Measurements from ENCODE around the gene TIMM10. TPM values are rescaled to one million over a fixed set of nuclear protein-coding genes. Genes with fewer than 3 reads are reported as not detected.
A peak's percentile ranks its signal among the peaks of the same experiment; 100 is the strongest.

TIMM10 gene
- total RNA-seq, 4 donors from 2014 or later = 23.5 to 29.0 (median 27.9) TPM

DNA sequence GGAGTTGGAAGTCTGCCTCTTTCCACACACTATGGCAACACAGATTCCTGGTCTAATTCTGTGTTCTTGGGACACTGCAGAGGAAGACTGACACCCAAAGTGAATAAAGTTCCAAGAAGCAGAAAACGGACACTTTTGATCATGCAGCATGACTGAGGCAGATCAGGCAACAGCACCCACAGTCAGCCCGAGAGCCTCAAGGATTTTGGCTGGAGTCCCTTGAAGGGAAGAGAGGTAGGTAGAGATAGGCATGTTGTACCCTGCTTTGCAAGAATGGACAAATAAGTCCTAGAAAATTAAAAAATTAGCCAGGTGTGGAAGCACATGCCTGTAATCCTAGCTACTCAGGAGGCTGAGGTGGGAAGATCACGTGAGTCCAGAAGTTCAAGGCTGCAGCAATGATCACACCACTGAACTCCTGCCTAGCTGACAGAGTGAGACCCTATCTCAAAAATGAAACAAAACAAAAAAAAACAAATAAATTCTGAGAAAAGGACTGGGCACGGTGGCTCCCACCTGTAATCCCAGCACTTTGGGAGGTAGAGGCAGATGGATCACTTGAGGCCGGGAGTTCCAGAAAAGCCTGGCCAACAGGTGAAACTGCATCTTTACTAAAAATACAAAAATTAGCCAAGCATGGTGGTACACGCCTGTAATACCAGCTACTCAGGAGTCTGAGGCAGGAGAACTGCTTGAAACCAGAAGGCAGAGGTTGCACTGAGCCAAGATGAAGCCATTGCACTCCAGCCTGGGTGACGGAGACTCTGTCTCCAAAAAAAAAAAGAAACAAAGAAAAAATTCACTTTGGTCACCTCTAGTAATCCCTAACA, 22.0 kb downstream of the TIMM10 start:
- H3K4me3 ChIP-seq = no peak overlapping the region
- no peak for ATAC-seq
- no peaks in the 10 kb centered on the region for H3K9me3 ChIP-seq
- H3K27ac ChIP-seq = no peak overlapping the region
- peaks cover 0 to 55% of the 10 kb centered on the region in 2 donors for H3K36me3 ChIP-seq
- TF ChIP-seq POLR2AphosphoS5 (IDR thresholded peaks at IDR 0.05) (no peak), EP300 (IDR thresholded peaks at IDR 0.05) (no peak), POLR2A (IDR thresholded peaks at IDR 0.05) (no peak)
- TF ChIP-seq, protein P1, sequence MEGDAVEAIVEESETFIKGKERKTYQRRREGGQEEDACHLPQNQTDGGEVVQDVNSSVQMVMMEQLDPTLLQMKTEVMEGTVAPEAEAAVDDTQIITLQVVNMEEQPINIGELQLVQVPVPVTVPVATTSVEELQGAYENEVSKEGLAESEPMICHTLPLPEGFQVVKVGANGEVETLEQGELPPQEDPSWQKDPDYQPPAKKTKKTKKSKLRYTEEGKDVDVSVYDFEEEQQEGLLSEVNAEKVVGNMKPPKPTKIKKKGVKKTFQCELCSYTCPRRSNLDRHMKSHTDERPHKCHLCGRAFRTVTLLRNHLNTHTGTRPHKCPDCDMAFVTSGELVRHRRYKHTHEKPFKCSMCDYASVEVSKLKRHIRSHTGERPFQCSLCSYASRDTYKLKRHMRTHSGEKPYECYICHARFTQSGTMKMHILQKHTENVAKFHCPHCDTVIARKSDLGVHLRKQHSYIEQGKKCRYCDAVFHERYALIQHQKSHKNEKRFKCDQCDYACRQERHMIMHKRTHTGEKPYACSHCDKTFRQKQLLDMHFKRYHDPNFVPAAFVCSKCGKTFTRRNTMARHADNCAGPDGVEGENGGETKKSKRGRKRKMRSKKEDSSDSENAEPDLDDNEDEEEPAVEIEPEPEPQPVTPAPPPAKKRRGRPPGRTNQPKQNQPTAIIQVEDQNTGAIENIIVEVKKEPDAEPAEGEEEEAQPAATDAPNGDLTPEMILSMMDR (IDR thresholded peaks at IDR 0.05) = no peak
- H3K4me1 ChIP-seq = peaks cover 0 to 11% (median 0%) of the 10 kb centered on the region in 3 donors
- WGBS, 2 donors (ENCODE audit: low coverage in 1 of 2) = 82 to 85% methylated on average over 4 to 7 of the region's 7 CpGs
- H3K27me3 ChIP-seq = no peaks in the 10 kb centered on the region

DNA sequence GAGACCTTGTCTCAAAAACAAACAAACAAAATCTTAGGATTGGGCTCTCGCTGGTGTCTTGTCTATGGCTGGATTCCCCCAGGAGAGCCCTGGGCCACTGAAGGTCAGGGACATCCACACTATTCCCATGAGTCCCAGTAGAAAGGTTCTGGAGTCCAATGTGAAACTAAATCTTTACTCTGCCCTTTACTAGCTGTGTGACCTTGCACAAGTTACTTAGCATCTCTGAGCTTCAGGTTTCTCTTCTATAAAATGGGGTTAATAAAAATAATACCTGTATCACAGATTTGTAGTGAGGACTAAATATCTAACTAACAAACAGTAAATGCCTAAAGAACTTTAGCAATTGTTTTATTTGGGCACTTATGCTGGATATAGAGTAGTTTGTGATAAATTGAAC, 24.0 kb downstream of the TIMM10 start:
- no peak for ATAC-seq
- no peak overlapping the region for H3K4me3 ChIP-seq
- no peak overlapping the region for H3K27ac ChIP-seq
- WGBS, 2 donors (ENCODE audit: low coverage in 1 of 2) = 80 to 86% methylated on average over 1 of the region's 1 CpG
- no peaks in the 10 kb centered on the region for H3K9me3 ChIP-seq
- TF ChIP-seq EP300 (IDR thresholded peaks at IDR 0.05) (no peak), POLR2AphosphoS5 (IDR thresholded peaks at IDR 0.05) (no peak), POLR2A (IDR thresholded peaks at IDR 0.05) (no peak)
- TF ChIP-seq, protein P1 (IDR thresholded peaks at IDR 0.05) = no peak
- peaks cover 0 to 5% (median 0%) of the 10 kb centered on the region in 3 donors for H3K4me1 ChIP-seq
- H3K36me3 ChIP-seq = peaks cover 0 to 49% of the 10 kb centered on the region in 2 donors
- H3K27me3 ChIP-seq = no peaks in the 10 kb centered on the region

DNA sequence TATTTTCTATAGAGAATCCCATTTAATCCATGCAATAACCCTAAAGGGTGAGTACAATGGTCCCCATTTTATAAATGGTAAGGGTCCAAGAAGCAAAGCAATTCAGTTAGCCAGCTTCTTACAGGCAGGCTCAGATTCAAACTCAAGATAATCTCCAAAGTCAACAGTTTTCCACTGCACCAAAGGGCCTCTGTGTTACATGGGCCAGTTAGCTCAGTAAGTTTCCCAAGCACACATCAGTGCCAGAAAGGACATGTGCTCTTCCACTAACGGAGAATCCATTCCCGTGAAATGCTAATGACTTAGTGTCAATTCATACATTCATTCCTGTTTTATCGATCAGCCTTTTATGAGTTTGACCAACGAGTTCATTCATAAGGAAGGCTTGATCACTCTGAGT, 26.0 kb downstream of the TIMM10 start:
- WGBS, 2 donors (ENCODE audit: low coverage in 1 of 2) = 89 to 91% methylated on average over 4 of the region's 4 CpGs
- Histone ChIP-seq H3K4me3 (no peak overlapping the region), H3K36me3 (peaks cover 0 to 60% of the 10 kb centered on the region in 2 donors), H3K4me1 (peaks cover 0 to 25% (median 7%) of the 10 kb centered on the region in 3 donors), H3K27ac (no peak overlapping the region), H3K9me3 (no peaks in the 10 kb centered on the region), H3K27me3 (no peaks in the 10 kb centered on the region)
- no peak for ATAC-seq
- no peak for TF ChIP-seq POLR2A (IDR thresholded peaks at IDR 0.05)
- TF ChIP-seq, protein P1 (IDR thresholded peaks at IDR 0.05) = no peak

DNA sequence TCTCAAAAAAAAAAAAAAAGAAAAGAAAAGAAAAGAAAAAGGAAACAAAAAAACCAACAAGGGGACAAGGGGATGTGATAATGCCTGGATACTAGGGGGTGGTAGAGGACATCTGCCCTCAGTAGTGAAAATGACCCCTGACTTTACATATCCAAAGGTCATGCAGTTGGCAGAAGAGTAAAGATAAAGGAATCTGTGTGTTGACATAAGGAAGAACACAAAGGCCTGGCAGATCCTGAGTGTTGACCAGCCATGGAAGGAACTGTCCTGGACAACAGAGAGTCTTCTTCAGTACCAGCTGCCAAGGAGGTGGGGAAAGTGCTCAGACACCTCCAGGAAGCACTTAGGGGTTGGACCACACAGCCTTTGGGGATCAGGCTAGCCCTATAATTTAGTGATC, 27.7 kb downstream of the TIMM10 start:
- Histone ChIP-seq H3K36me3 (peaks cover 0 to 49% of the 10 kb centered on the region in 2 donors), H3K27me3 (no peaks in the 10 kb centered on the region), H3K4me3 (no peak overlapping the region), H3K4me1 (peaks cover 0 to 41% (median 14%) of the 10 kb centered on the region in 3 donors), H3K9me3 (no peaks in the 10 kb centered on the region), H3K27ac (no peak overlapping the region)
- ATAC-seq = no peak
- TF ChIP-seq POLR2AphosphoS5 (IDR thresholded peaks at IDR 0.05) (no peak), POLR2A (IDR thresholded peaks at IDR 0.05) (no peak)

DNA sequence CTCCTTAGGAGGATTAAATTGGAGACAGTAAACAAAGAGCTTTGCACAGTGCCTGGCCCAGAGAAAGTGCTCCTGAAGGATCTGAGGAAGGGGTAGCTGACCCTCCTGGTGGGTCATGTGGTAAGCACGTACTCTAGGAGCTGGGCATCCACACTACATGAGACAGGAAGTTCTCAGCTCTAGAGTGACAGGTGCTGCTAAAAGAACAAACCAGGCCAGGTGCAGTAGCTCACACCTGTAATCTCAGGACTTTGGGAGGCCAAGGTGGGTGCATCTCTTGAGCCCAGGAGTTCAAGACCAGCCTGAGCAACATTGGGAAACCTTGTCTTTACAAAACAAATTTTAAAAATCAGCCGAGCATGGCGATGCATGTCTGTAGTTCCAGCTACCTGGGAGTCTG, 28.2 kb downstream of the TIMM10 start:
- no peaks in the 10 kb centered on the region for H3K9me3 ChIP-seq
- TF ChIP-seq, protein P1 (IDR thresholded peaks at IDR 0.05) = no peak
- TF ChIP-seq POLR2AphosphoS5 (IDR thresholded peaks at IDR 0.05) = no peak
- no peak for TF ChIP-seq EP300 (IDR thresholded peaks at IDR 0.05)
- no peak for TF ChIP-seq POLR2A (IDR thresholded peaks at IDR 0.05)
- no peak for ATAC-seq
- peaks cover 0 to 49% of the 10 kb centered on the region in 2 donors for H3K36me3 ChIP-seq
- peak overlapping the region in 2 of 4 donors; percentile 31 to 84 for H3K27ac ChIP-seq
- H3K27me3 ChIP-seq = no peaks in the 10 kb centered on the region
- no peak overlapping the region for H3K4me3 ChIP-seq
- 100% methylated on average over 3 of the region's 3 CpGs; no CpG with 5 or more reads in 1 of the 2 donors for WGBS, 2 donors (ENCODE audit: low coverage in 1 of 2)
- peaks cover 0 to 42% (median 14%) of the 10 kb centered on the region in 3 donors for H3K4me1 ChIP-seq
